Activated T-helper 2 cell treated with anti-CD3 and anti-CD28 coated beads, Interferon-gamma antibody, Interleukin-2, Interleukin-4, amounts not matched to agents 10 μg/mL and 5 μg/mL and 100 μg/mL, durations not matched to agents 14 hours and 24 hours and 36 hours (primary cell): Measurements from ENCODE around the gene FOCAD. TPM values are rescaled to one million over a fixed set of nuclear protein-coding genes. Genes with fewer than 3 reads are reported as not detected.

Source experiments
- DNase-seq: peaks from one replicate; pipeline ENCODE4 v3.0.0; 2021; ENCODE audit warnings: low spot score
- H3K27ac Mint-ChIP-seq: one replicate; pipeline ENCODE4 v1.8.0; 2021; ENCODE audit warnings: mixed read lengths
- H3K27me3 Mint-ChIP-seq: one replicate; pipeline ENCODE4 v1.8.0; 2021; ENCODE audit warnings: low read depth, mixed read lengths
- H3K36me3 Mint-ChIP-seq: one replicate; pipeline ENCODE4 v1.8.0; 2021; ENCODE audit warnings: low read depth, mixed read lengths
- H3K4me1 Mint-ChIP-seq: one replicate; pipeline ENCODE4 v1.8.0; 2021; ENCODE audit warnings: low read depth, mixed read lengths
- H3K4me3 Mint-ChIP-seq: one replicate; pipeline ENCODE4 v1.8.0; 2021; ENCODE audit warnings: low read depth, mild to moderate bottlenecking, moderate library complexity, mixed read lengths
- H3K9me3 Mint-ChIP-seq: one replicate; pipeline ENCODE4 v1.8.0; 2021; ENCODE audit warnings: mixed read lengths
- intact Hi-C: fragments of 100-400 bp; cut with micrococcal nuclease; formaldehyde crosslinking; loops from one replicate; pipeline ENCODE4 v1.15.1; 2023
- total RNA-seq: library from RNA; stranded (reverse); gene quantifications from 2 replicates; pipeline ENCODE4 v1.2.3, GENCODE V29; 2022

FOCAD gene
- total RNA-seq, 1 donor from 2014 or later = 36.0 TPM

DNA sequence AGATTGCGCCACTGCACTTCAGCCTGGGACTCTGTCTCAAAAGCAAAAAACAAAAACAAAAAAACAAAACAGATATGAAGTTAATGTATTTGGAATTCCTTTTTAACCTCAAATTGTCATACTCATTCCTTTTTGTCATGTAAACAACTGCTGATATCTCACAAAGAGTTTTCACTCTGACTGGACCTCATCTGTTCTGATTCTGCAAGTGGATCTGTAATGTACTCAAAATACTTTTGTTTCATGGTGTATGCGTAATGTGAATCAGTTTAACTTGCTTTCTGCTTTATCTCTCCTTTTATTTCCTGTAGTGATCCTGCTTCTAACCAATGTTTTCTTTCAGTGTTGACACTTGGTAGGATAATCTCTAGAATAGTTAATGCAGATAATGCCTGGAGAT is 106.7 kb downstream of the FOCAD start:
- H3K4me1 Mint-ChIP-seq = peaks cover 13% of the 10 kb centered on the region
- peaks cover 23% of the 10 kb centered on the region for H3K36me3 Mint-ChIP-seq
- H3K27me3 Mint-ChIP-seq = no peaks in the 10 kb centered on the region
- H3K9me3 Mint-ChIP-seq = no peaks in the 10 kb centered on the region
- H3K4me3 Mint-ChIP-seq = no peak overlapping the region
- intact Hi-C loops = no loop called here
- H3K27ac Mint-ChIP-seq = no peak overlapping the region
- DNase-seq = no peak

DNA sequence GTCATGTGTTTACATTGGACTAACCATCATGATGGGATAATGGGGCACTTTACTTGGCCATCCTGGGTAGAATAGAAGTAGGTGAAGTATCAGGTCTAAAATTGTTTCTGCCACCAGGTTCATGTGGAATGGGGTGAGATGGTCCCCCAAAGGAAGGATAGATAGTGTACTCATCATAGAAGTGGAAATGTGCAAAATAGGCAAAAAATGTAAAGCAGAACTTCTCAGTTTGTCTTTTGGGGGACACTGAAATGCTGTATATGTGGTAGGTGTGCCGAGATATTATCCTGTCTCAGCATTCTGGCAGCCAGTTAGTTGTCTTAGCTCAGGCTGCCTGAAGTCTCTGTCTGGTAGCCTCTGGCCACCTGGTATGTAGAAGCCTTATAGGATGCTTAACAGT is 107.6 kb downstream of the FOCAD start:
- no peaks in the 10 kb centered on the region for H3K27me3 Mint-ChIP-seq
- peaks cover 13% of the 10 kb centered on the region for H3K4me1 Mint-ChIP-seq
- no peaks in the 10 kb centered on the region for H3K9me3 Mint-ChIP-seq
- intact Hi-C loops = no loop called here
- H3K36me3 Mint-ChIP-seq = peaks cover 23% of the 10 kb centered on the region
- H3K27ac Mint-ChIP-seq = no peak overlapping the region
- H3K4me3 Mint-ChIP-seq = no peak overlapping the region
- DNase-seq = no peak

DNA sequence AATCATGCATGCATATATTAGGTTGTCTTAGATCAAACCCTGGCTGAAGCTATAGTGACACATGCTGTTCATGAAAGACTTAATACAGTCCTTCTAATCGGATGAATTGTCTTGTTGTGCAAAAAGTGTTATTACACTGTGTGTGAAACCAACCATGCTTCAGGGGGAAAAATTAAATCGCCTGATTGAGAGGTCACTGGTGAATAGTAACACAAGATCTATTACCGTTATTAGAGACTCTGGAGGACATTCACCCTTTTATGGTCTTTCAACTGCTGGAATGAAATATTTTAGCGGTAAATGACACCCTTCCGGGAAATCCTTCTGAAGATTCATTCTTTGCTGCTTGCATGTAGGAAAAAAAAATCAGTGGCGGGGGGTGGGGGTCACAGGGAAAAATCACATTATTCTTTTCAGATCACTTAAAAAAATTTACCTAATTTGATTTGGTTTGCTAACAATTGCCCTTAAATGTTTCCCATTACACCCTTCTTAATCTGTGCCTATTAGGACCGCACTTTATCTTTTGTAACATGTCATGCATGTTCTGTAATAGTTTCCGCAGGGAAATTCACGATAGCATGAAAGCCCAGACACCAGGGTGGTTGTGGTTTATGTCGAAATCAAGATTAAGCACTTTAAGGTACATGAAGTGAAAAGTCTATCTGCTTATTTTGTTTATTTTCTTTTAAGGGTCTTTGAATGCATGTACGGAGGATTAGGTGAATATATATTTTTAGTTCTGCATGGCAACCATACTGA is 120.6 kb downstream of the FOCAD start:
- Mint-ChIP-seq H3K27ac (no peak overlapping the region), H3K27me3 (no peaks in the 10 kb centered on the region), H3K9me3 (no peaks in the 10 kb centered on the region), H3K4me3 (no peak overlapping the region), H3K4me1 (no peaks in the 10 kb centered on the region), H3K36me3 (no peaks in the 10 kb centered on the region)
- intact Hi-C loops = no loop called here
- no peak for DNase-seq

DNA sequence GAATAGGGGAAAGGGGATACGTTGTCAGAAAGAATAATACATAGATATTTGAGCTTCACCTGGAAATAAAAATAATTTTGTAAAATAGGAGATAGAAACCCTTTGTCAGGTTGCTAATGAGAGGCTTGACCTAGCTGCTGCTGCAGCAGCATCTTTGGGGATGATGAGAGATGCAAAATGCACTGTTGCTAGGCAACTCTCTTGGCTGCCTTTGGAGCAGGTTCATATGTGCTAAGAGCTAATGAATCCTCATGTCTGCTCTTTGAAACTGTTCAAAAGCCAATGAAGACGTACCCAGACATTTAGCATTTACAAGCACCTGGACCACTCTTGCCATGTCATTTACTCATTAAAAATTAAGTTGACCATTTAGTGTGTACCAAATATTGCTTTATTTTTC is 121.7 kb downstream of the FOCAD start:
- Mint-ChIP-seq H3K36me3 (no peaks in the 10 kb centered on the region), H3K4me1 (no peaks in the 10 kb centered on the region), H3K4me3 (no peak overlapping the region), H3K27me3 (no peaks in the 10 kb centered on the region), H3K27ac (no peak overlapping the region), H3K9me3 (no peaks in the 10 kb centered on the region)
- intact Hi-C loops = no loop called here
- no peak for DNase-seq

DNA sequence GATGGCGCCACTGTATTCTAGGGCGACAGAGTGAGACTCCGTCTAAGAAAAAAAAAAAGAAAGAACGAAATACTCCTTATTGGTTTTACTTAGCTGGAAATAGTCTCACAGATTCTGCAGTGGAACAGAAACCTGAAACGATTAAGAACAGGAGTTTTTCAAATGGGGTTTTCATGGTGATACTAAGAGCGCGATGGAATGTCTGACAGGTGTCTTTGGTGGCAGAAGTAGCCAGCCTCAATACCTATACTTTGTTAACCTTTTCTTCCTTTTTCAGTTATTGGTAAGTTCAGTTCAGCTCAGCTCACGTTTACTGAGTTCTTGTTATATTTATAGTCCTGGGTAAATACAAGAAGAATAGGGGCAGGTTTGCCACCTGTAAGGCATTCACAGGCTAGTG is 123.9 kb downstream of the FOCAD start:
- Mint-ChIP-seq H3K27me3 (no peaks in the 10 kb centered on the region), H3K27ac (no peak overlapping the region), H3K4me1 (peaks cover 1% of the 10 kb centered on the region), H3K36me3 (no peaks in the 10 kb centered on the region), H3K9me3 (no peaks in the 10 kb centered on the region), H3K4me3 (no peak overlapping the region)
- intact Hi-C loops = no loop called here
- no peak for DNase-seq

DNA sequence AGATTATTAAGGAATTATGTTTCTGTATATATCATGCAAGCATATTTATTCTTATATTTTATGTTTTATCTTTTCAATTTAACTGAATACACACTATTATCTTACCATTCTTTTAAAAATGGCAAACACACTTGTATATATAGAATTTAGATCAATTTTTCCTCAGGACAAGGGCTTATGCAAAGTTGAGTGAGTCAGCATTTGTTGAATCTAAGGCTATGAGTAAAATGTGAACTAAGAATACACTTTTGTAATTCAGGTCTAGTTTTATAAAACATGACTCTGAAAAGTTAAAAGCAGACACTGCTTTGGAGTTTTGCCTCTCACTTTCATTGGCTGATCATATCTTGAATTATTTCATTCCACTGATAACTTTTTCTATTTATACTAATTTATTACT is 127.8 kb downstream of the FOCAD start:
- H3K4me1 Mint-ChIP-seq = peaks cover 1% of the 10 kb centered on the region
- H3K9me3 Mint-ChIP-seq = no peaks in the 10 kb centered on the region
- no peaks in the 10 kb centered on the region for H3K27me3 Mint-ChIP-seq

DNA sequence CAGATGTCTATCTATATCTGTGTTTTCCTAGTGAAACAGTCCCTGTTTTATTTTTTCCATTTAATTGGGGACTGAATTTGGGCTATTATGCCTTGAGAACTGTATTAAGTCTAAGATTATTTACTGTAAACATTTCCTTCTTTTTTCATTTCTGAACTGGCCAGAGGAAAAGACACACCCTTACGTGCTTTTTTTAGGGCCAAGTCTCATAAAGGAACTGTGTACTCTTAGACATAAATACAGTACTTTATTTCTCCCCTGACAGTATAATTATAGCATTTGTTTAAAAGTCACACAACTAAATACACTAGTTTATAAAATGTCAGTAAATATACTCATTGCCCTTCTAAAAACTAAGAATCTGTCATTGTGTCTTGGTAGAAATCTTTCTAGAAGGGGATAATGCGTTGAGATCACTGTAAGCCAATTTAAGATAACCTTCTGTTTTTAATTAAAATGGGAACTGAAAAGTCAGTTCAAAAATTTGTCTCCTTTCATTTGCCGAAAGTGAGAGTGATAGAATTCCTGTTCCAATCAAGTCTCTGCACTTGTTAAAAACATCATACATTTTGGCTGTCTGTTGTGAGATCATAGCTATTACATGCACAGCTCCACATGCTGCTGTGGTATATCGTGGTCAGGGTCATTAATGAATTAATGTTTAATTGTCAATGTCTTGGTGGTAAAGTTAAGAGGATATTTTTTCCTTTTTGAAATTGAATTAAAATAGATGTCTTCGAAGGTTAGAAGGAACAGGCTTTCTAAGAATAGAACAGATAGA is 132.1 kb downstream of the FOCAD start:
- no peak for DNase-seq
- intact Hi-C loops = no loop called here
- Mint-ChIP-seq H3K27me3 (no peaks in the 10 kb centered on the region), H3K27ac (no peak overlapping the region), H3K36me3 (no peaks in the 10 kb centered on the region), H3K9me3 (no peaks in the 10 kb centered on the region), H3K4me3 (no peak overlapping the region), H3K4me1 (peaks cover 1% of the 10 kb centered on the region)

More for the DNA sequence above, 127.8 kb downstream of the FOCAD start:
- no peaks in the 10 kb centered on the region for H3K36me3 Mint-ChIP-seq
- intact Hi-C loops = no loop called here
- no peak overlapping the region for H3K27ac Mint-ChIP-seq
- DNase-seq = no peak
- H3K4me3 Mint-ChIP-seq = no peak overlapping the region

DNA sequence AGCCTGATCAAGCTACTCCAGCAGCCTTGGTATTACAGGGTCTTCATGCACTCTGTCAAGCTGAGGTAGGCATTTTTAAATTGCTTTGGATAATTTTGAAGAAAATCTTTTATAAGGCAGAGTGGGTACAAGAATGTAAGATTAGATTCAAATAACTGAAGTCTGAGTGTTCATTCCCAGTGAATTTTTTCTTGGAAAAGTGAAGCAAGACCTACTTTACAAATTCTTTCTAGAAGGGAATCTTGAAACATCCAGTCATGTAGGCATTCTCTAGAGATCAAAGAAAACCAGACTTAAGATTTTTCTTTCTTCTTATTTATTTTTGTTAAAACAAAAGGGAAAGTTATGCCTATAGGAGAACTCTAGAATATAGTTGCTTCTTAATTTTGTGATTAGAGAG is 139.0 kb downstream of the FOCAD start:
- intact Hi-C loops = no loop called here
- H3K9me3 Mint-ChIP-seq = no peaks in the 10 kb centered on the region

DNA sequence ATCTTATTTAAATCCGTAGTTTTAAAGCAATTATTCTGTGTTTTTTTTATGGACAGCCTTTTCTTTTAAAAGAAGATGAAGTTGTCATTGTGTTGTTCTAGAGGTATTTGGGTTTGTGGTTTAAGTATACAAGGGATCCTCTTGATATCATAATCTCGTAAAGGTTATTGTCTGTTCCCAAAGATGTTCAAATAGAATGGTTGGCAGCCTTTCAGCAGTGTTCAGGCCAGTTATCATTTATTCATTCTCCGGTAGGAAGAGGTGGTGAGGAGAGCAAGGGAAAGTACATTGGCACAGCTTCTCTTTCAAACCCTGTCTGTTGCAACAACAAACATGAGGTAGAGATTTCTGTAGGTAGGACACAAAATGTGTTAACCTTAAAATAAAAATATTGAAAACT is 147.0 kb downstream of the FOCAD start:
- no peaks in the 10 kb centered on the region for H3K9me3 Mint-ChIP-seq
- DNase-seq = no peak
- intact Hi-C loops = no loop called here
- H3K27ac Mint-ChIP-seq = no peak overlapping the region
- H3K4me1 Mint-ChIP-seq = peaks cover 8% of the 10 kb centered on the region
- no peaks in the 10 kb centered on the region for H3K27me3 Mint-ChIP-seq
- H3K4me3 Mint-ChIP-seq = no peak overlapping the region
- H3K36me3 Mint-ChIP-seq = peaks cover 24% of the 10 kb centered on the region

More for the DNA sequence above, 139.0 kb downstream of the FOCAD start:
- Mint-ChIP-seq H3K27me3 (no peaks in the 10 kb centered on the region), H3K27ac (no peak overlapping the region), H3K4me1 (no peaks in the 10 kb centered on the region), H3K36me3 (peaks cover 36% of the 10 kb centered on the region), H3K4me3 (no peak overlapping the region)
- no peak for DNase-seq

DNA sequence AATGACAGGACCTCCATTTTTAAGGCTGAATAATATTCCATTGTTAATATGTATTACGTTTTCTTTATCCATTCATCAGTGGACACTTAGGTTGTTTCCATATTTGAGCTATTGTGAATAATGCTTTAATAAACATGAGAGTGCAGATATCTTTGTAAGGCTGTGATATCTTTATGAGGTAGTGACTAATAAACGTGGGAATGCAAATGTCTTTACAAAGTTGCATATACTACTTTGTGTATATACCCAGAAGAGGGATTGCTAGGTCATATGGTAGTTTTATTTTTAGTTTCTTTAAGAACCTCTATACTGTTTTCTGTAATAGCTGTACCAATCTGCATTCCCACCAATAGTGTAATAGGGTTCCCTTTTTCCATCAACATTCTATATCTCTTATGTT is 148.7 kb downstream of the FOCAD start:
- Mint-ChIP-seq H3K36me3 (peaks cover 12% of the 10 kb centered on the region), H3K27me3 (no peaks in the 10 kb centered on the region), H3K9me3 (no peaks in the 10 kb centered on the region), H3K4me3 (no peak overlapping the region), H3K27ac (no peak overlapping the region), H3K4me1 (peaks cover 8% of the 10 kb centered on the region)
- DNase-seq = no peak
- intact Hi-C loops = no loop called here

DNA sequence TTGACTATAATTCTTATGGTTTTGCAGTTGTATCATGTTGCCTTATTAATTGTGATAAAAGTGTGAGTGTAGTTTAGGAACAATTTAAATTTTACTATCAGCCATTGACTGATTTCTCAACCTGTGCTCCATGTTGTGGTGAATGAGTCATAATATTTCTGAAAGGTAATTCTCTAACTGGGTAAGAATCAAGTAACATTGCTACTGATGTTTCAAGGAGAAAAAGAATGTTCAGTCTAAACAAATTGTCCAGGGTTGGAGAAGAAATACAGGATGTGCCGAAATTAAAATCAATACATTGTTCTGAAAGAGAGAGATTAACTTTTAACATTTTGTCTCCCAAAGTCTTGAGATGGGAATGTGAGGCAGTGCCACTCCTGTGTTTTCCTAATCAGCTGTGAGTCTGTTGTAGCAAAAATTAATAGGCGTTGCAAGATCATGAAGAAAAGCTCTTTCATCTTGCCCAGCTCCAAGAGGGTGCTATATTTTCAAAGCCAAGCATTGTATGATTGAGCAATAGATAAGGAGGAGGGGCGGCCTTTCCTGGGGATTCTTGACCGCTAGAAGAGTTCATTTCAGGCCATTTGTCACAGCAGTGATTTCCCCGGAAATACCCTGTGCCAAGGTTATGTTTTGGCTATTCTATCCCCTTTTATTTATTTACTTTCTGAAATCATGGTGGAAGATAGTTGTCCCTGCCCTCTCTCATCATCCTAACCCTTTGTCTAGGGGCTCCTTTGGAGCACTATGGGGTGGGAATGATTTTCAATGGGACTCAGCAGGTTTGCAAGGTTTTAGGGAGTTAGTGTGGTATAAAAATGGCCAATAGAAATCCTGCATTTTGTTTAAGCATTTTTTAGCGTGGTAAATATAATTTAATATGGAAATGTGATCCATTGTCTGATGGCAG is 151.6 kb downstream of the FOCAD start:
- Mint-ChIP-seq H3K9me3 (no peaks in the 10 kb centered on the region), H3K27me3 (no peaks in the 10 kb centered on the region), H3K4me1 (peaks cover 8% of the 10 kb centered on the region), H3K4me3 (no peak overlapping the region), H3K36me3 (peaks cover 7% of the 10 kb centered on the region), H3K27ac (no peak overlapping the region)
- DNase-seq = no peak
- intact Hi-C loops = no loop called here

DNA sequence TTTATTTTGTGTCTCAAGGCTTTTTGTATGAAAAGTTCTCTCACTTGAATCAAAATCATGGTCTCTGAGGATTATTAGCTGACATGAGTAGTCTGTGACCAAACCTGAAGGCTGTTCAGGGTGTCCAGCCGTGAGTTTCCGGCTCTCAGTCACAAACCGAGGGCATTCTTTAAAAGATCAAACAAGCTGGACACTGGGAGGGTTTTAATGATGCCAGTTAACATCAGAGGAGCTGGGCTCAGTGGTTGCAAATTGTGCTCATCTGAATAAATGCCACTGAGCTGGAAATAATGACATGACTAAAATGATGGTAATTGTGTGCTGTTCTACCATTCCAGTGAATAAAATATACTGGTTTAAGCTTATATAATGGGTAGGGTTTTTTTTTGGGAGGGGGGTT is 153.1 kb downstream of the FOCAD start:
- Mint-ChIP-seq H3K4me3 (no peak overlapping the region), H3K9me3 (peaks cover 4% of the 10 kb centered on the region), H3K36me3 (peaks cover 9% of the 10 kb centered on the region), H3K27me3 (no peaks in the 10 kb centered on the region), H3K27ac (no peak overlapping the region), H3K4me1 (peaks cover 8% of the 10 kb centered on the region)
- intact Hi-C loops = no loop called here
- DNase-seq = no peak
